GM20000 (cell line): ENCODE results near the gene ELMO3.

ENCODE experiments used
- DNase-seq: peaks from one replicate; pipeline ENCODE4 v3.0.0; 2012; ENCODE audit warnings: low spot score
- CTCF ChIP-seq: IDR thresholded peaks from 2 replicates; pipeline ENCODE4 v1.5.1; 2012; ENCODE audit warnings: mild to moderate bottlenecking, control low read depth; ENCODE audit errors: extremely low read depth, missing control alignments

ELMO3 gene

GRCh38 chr16:67195676-67196075 lies 3.3 kb upstream of the ELMO3 start:
- no peak for DNase-seq
- no peak for TF ChIP-seq CTCF

- DNase-seq, result no peak
Observed at GRCh38 chr16:67196881-67197280, 2.0 kb upstream of the ELMO3 start.

GRCh38 chr16:67197704-67198103 lies 1.2 kb upstream of the ELMO3 start:
- no peak for TF ChIP-seq CTCF
- DNase-seq, result no peak

More at GRCh38 chr16:67196881-67197280, 2.0 kb upstream of the ELMO3 start:
- no peak for TF ChIP-seq CTCF

GRCh38 chr16:67198238-67198734 lies 645 bp upstream of the ELMO3 start:
- TF ChIP-seq CTCF, result no peak
- DNase-seq, result peak; percentile 66

- TF ChIP-seq CTCF, result no peak
- no peak for DNase-seq
Observed at GRCh38 chr16:67199808-67200198, 872 bp downstream of the ELMO3 start.

- no peak for TF ChIP-seq CTCF
- DNase-seq, result peak; percentile 28
Observed at GRCh38 chr16:67200491-67200890, 1.6 kb downstream of the ELMO3 start.

- DNase-seq, result peak; percentile 15
- no peak for TF ChIP-seq CTCF
Observed at GRCh38 chr16:67201411-67202345, 2.7 kb downstream of the ELMO3 start.
